ENCODE results near the gene SLC25A38. TPM values are rescaled to one million over a fixed set of nuclear protein-coding genes. Genes with fewer than 3 reads are reported as not detected.

The SLC25A38 gene
- total RNA-seq, 1 experiment from 2014 or later = 26.7 TPM

DNA sequence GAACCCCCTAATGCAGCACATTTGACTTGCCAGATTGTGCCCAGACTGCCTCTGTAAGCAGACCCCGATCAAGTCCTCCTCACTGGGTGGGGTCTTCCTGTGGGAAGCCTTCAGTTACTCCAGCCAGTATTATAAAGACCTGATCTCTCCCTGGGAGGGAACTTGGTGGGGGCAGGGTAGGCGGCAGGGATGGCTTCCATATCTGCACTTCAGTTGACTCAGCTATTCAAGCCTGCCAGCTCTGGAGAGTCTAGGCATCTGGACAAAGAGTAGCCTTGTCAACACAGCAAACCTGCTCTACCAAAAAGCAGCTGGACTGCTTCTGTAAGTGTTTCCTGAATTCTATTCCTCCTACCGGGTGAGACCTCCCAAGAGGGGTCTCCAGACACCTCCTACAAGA, 21.0 kb upstream of the SLC25A38 start:
- no peaks in the 10 kb centered on the region for H3K79me2 ChIP-seq (ENCODE audit: insufficient read depth, low read length)
- no peak overlapping the region for H3K4me3 ChIP-seq (replicated peaks in 1 of 2; ENCODE audit: low read depth in 1 of 2, low read length in 2 of 2)
- ChIA-PET CTCF (interaction anchor here (1.1 kb wide), 1 partner anchor 16 kb away, joined by 3 read pairs; no protein-coding TSS in a partner anchor), RAD21 (ENCODE audit: low non-redundant PET in 1 of 2, low total read pairs in 2 of 2, uncharacterized antibody in 2 of 2, unreplicated experiment in 2 of 2) (no interaction called here), POLR2A (no interaction called here)
- no peaks in the 10 kb centered on the region for H4K20me1 ChIP-seq (ENCODE audit: insufficient read depth)
- no peaks in the 10 kb centered on the region for H3K4me1 ChIP-seq (ENCODE audit: control insufficient read depth in 1 of 2, insufficient read depth in 2 of 2, low read length in 2 of 2)
- DNase-seq (ENCODE audit: low read depth, low spot score) = no peak
- ATAC-seq = no peak
- H3K9ac ChIP-seq (ENCODE audit: low read length) = no peak overlapping the region
- no TSS peak for BruUV-seq (replicated peaks)
- H3K9me2 ChIP-seq (ENCODE audit: insufficient read depth) = no peaks in the 10 kb centered on the region
- no peaks in the 10 kb centered on the region for H3K36me3 ChIP-seq (ENCODE audit: control insufficient read depth in 1 of 2, insufficient read depth in 2 of 2, low read length in 2 of 2)
- intact Hi-C loops (cut with micrococcal nuclease) = no loop called here
- TF ChIP-seq, protein P1, sequence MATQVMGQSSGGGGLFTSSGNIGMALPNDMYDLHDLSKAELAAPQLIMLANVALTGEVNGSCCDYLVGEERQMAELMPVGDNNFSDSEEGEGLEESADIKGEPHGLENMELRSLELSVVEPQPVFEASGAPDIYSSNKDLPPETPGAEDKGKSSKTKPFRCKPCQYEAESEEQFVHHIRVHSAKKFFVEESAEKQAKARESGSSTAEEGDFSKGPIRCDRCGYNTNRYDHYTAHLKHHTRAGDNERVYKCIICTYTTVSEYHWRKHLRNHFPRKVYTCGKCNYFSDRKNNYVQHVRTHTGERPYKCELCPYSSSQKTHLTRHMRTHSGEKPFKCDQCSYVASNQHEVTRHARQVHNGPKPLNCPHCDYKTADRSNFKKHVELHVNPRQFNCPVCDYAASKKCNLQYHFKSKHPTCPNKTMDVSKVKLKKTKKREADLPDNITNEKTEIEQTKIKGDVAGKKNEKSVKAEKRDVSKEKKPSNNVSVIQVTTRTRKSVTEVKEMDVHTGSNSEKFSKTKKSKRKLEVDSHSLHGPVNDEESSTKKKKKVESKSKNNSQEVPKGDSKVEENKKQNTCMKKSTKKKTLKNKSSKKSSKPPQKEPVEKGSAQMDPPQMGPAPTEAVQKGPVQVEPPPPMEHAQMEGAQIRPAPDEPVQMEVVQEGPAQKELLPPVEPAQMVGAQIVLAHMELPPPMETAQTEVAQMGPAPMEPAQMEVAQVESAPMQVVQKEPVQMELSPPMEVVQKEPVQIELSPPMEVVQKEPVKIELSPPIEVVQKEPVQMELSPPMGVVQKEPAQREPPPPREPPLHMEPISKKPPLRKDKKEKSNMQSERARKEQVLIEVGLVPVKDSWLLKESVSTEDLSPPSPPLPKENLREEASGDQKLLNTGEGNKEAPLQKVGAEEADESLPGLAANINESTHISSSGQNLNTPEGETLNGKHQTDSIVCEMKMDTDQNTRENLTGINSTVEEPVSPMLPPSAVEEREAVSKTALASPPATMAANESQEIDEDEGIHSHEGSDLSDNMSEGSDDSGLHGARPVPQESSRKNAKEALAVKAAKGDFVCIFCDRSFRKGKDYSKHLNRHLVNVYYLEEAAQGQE (IDR thresholded peaks at IDR 0.05; ENCODE audit: low read depth) = no peak
- TF ChIP-seq SIN3A (IDR thresholded peaks at IDR 0.05; ENCODE audit: low read depth) (no peak), CBX3 (IDR thresholded peaks at IDR 0.05; ENCODE audit: low read depth) (no peak), EZH2phosphoT487 (IDR thresholded peaks at IDR 0.05; ENCODE audit: borderline replicate concordance) (no peak), ZFX (IDR thresholded peaks at IDR 0.05) (no peak), SRF (IDR thresholded peaks at IDR 0.05; ENCODE audit: low read depth) (no peak), SP1 (IDR thresholded peaks at IDR 0.05; ENCODE audit: low read depth) (no peak), YY1 (IDR thresholded peaks at IDR 0.05; ENCODE audit: extremely low read depth, insufficient replicate concordance, low read depth, low read length) (no peak), CEBPB (IDR thresholded peaks at IDR 0.05; ENCODE audit: low read depth) (no peak), EZH2 (IDR thresholded peaks at IDR 0.05) (no peak)
- peaks cover 30% of the 10 kb centered on the region for H3K27me3 ChIP-seq (ENCODE audit: insufficient read depth, low read length)
- no peak overlapping the region for H3K27ac ChIP-seq (ENCODE audit: low read depth, low read length)
- no peak overlapping the region for H3K4me2 ChIP-seq (ENCODE audit: low read length)
- H3K9me3 ChIP-seq (ENCODE audit: control insufficient read depth in 1 of 2, insufficient read depth in 1 of 2, low read depth in 1 of 2, low read length in 2 of 2) = no peaks in the 10 kb centered on the region
- no peak overlapping the region for H2AFZ ChIP-seq (ENCODE audit: low read depth, low read length, poor library complexity, severe bottlenecking)

Measured in HCT116 (cell line).